ENCODE results near the gene AKAP13.

DNA sequence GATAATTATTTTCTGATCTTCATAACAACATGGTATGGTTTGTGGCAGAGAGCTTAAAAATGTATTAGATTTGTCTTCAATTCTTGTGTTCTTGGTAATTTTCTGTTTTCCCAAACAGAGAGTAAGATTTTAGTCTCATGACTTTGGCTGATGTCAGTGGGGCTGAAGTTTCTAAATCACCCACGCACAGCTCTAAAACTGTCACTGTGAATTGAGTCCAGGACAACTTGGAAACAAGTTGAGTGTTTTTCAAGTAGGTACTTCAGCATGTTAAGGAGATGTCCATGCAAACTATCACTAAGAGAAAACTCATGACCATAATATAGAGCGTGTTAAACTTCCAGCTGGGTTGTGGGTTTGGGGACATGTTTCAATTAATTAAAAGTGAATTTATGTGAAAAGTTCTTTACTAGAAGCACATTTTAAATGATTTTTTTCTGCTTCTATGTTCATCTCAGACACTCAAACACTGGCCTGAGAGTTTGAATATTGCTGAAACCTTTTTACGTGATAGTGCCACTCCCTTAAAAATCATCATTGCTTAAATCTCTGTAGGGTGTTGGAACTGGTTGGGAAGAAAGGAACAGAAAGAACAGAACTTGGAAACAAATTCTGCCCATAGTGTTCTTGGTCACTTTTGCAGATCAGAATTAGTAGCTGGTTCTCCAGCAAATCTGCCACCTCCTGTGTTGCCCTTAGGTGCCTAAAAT is 324.5 kb downstream of the AKAP13 start:
- TF ChIP-seq, protein P1, sequence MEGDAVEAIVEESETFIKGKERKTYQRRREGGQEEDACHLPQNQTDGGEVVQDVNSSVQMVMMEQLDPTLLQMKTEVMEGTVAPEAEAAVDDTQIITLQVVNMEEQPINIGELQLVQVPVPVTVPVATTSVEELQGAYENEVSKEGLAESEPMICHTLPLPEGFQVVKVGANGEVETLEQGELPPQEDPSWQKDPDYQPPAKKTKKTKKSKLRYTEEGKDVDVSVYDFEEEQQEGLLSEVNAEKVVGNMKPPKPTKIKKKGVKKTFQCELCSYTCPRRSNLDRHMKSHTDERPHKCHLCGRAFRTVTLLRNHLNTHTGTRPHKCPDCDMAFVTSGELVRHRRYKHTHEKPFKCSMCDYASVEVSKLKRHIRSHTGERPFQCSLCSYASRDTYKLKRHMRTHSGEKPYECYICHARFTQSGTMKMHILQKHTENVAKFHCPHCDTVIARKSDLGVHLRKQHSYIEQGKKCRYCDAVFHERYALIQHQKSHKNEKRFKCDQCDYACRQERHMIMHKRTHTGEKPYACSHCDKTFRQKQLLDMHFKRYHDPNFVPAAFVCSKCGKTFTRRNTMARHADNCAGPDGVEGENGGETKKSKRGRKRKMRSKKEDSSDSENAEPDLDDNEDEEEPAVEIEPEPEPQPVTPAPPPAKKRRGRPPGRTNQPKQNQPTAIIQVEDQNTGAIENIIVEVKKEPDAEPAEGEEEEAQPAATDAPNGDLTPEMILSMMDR (IDR thresholded peaks at IDR 0.05; ENCODE audit: insufficient read depth, low read length, poor library complexity, severe bottlenecking): no peak
- no peak for TF ChIP-seq EZH2phosphoT487 (conservative IDR thresholded peaks at IDR 0.05; ENCODE audit: low read length)

Measured in SU-DHL-6 (cell line).